ENCODE data around the gene LRP1. TPM values are rescaled to one million over a fixed set of nuclear protein-coding genes. Genes with fewer than 3 reads are reported as not detected.

The LRP1 gene
- total and polyA plus RNA-seq, 2 of the 4 experiments (the other 2 are of a cell fraction) = 73.1 to 142 TPM

- Histone ChIP-seq H3K9ac (ENCODE audit: low read depth, low read length) (no peak overlapping the region), H3K27ac (ENCODE audit: insufficient read depth, low read length) (peak overlapping the region; percentile 80; the same call in 1 of the 2 replicates), H3K9me3 (ENCODE audit: control insufficient read depth, insufficient read depth, low read length) (no peaks in the 10 kb centered on the region), H4K20me1 (ENCODE audit: insufficient read depth, low read length) (peaks cover 82% of the 10 kb centered on the region), H3K4me1 (ENCODE audit: control insufficient read depth, insufficient read depth, low read length) (peaks cover 51% of the 10 kb centered on the region), H3K79me1 (ENCODE audit: low read depth in 1 of 2, low read length in 2 of 2) (peaks cover 50 to 94% of the 10 kb centered on the region in 2 experiments), H3K18ac (ENCODE audit: low read depth, low read length) (no peak overlapping the region), H2AK5ac (ENCODE audit: low read depth, low read length) (peak overlapping the region; percentile 8; the same call in 1 of the 2 replicates), H4K8ac (ENCODE audit: low read depth in 2 of 2, low read length in 2 of 2) (no peak overlapping the region), H3K9me1 (ENCODE audit: insufficient read depth, low read length) (peaks cover 41% of the 10 kb centered on the region), H3K4me3 (ENCODE audit: insufficient read depth, low read depth, low read length) (no peak overlapping the region), H4K91ac (ENCODE audit: insufficient read depth, low read depth, low read length) (no peak overlapping the region), H3K14ac (replicated peaks; ENCODE audit: low read depth, low read length) (0 out of 2 replicates have a peak overlapping the region, but pooled peaks have one; percentile 10), H3K56ac (ENCODE audit: extremely low read depth, insufficient read depth, low read length) (no peak overlapping the region), H2BK120ac (ENCODE audit: low read depth, low read length) (no peak overlapping the region; the same call in 1 of the 2 replicates), H3K4me2 (ENCODE audit: low read depth, low read length) (no peak overlapping the region), H2BK15ac (ENCODE audit: low read depth, low read length) (no peak overlapping the region), H2BK20ac (ENCODE audit: low read depth, low read length) (no peak overlapping the region), H3K4ac (ENCODE audit: low read depth, low read length) (peak overlapping the region; percentile 20; the same call in 1 of the 2 replicates), H4K5ac (ENCODE audit: low read depth, low read length) (no peak overlapping the region), H3K27me3 (ENCODE audit: control insufficient read depth, insufficient read depth, low read length) (no peaks in the 10 kb centered on the region), H2AFZ (replicated peaks; ENCODE audit: low read length, poor library complexity) (no peak overlapping the region), H2AK9ac (replicated peaks; ENCODE audit: low read depth, low read length, poor library complexity) (no peak overlapping the region), H3K23ac (ENCODE audit: low read depth, low read length) (peak overlapping the region; percentile 45; the same call in 1 of the 2 replicates), H2BK5ac (ENCODE audit: low read depth, low read length, poor library complexity, severe bottlenecking) (no peak overlapping the region), H3K36me3 (ENCODE audit: control insufficient read depth, insufficient read depth, low read length) (peaks cover 75% of the 10 kb centered on the region)
- intact Hi-C loops (cut with micrococcal nuclease) = no loop called here
- DNase-seq (no peak), ATAC-seq (ENCODE audit: low read depth) (no peak)
- CTCF ChIA-PET = interaction anchor here (1.6 kb wide), 1 partner anchor 22 kb away, joined by 5 read pairs; no protein-coding TSS in a partner anchor
- no peak for TF ChIP-seq NFE2L2 (IDR thresholded peaks at IDR 0.05; ENCODE audit: low read depth, low read length)
- no TSS peak for BruUV-seq (replicated peaks)
- WGBS, 2 experiments (ENCODE audit: extremely low coverage in 2 of 2, insufficient read length in 1 of 2) = no CpG with 5 or more reads among the region's 2 CpGs
- dilution Hi-C loops (cut with HindIII; ENCODE audit: low sequenced_read_pairs, unreplicated experiment) = no loop called here
- in situ Hi-C loops (cut with MboI; ENCODE audit: low sequenced_read_pairs) = no loop called here
- POLR2A ChIA-PET (ENCODE audit: unreplicated experiment) = interaction anchor here (1.1 kb wide), 1 partner anchor 10 kb away, joined by 5 read pairs; no protein-coding TSS in a partner anchor
These were observed 17.8 kb downstream of the LRP1 start for GRCh38 chr12:57146092-57146491.

Measured in IMR-90 (cell line).